ENCODE measurements around the gene PTPRD. TPM values are rescaled to one million over a fixed set of nuclear protein-coding genes. Genes with fewer than 3 reads are reported as not detected.

PTPRD gene
- total and polyA plus RNA-seq, 2 of the 4 experiments (the other 2 are of a cell fraction) = 0.07 to 0.18 TPM

GRCh38 chr9:8643464-8643863, 1969.3 kb downstream of the PTPRD start:
- dilution Hi-C loops (cut with HindIII; ENCODE audit: low sequenced_read_pairs, unreplicated experiment) (no loop called here), in situ Hi-C loops (cut with MboI; ENCODE audit: low sequenced_read_pairs) (no loop called here), intact Hi-C loops (cut with micrococcal nuclease) (no loop called here)
- H2BK20ac ChIP-seq (ENCODE audit: low read depth, low read length) = no peak overlapping the region
- no peak overlapping the region for H3K4ac ChIP-seq (ENCODE audit: low read depth, low read length)
- no peaks in the 10 kb centered on the region for H3K27me3 ChIP-seq (ENCODE audit: control insufficient read depth, insufficient read depth, low read length)
- H3K27ac ChIP-seq (ENCODE audit: insufficient read depth, low read length) = no peak overlapping the region
- H3K4me3 ChIP-seq (ENCODE audit: insufficient read depth, low read depth, low read length) = no peak overlapping the region
- H4K8ac ChIP-seq (ENCODE audit: low read depth in 2 of 2, low read length in 2 of 2) = no peak overlapping the region
- no TSS peak for BruUV-seq (replicated peaks)
- H3K9ac ChIP-seq (ENCODE audit: low read depth, low read length) = no peak overlapping the region
- H3K9me1 ChIP-seq (ENCODE audit: insufficient read depth, low read length) = no peaks in the 10 kb centered on the region
- no peak overlapping the region for H2AFZ ChIP-seq (replicated peaks; ENCODE audit: low read length, poor library complexity)
- H4K5ac ChIP-seq (ENCODE audit: low read depth, low read length) = no peak overlapping the region
- no peaks in the 10 kb centered on the region for H3K4me1 ChIP-seq (ENCODE audit: control insufficient read depth, insufficient read depth, low read length)
- TF ChIP-seq RCOR1 (IDR thresholded peaks at IDR 0.05; ENCODE audit: insufficient replicate concordance, low read length) = no peak
- TF ChIP-seq BHLHE40 (IDR thresholded peaks at IDR 0.05; ENCODE audit: low read depth, low read length) = no peak
- TF ChIP-seq CEBPB (IDR thresholded peaks at IDR 0.05; ENCODE audit: low read depth, low read length) = no peak
- ChIA-PET CTCF (no interaction called here), POLR2A (ENCODE audit: unreplicated experiment) (no interaction called here)
- 62% methylated on average over 2 of the region's 6 CpGs; no CpG with 5 or more reads in 1 of the 2 experiments for WGBS, 2 experiments (ENCODE audit: extremely low coverage in 2 of 2, insufficient read length in 1 of 2)
- H4K91ac ChIP-seq (ENCODE audit: insufficient read depth, low read depth, low read length) = no peak overlapping the region
- no peaks in the 10 kb centered on the region for H3K79me1 ChIP-seq (ENCODE audit: low read depth in 1 of 2, low read length in 2 of 2)
- DNase-seq (no peak), ATAC-seq (ENCODE audit: low read depth) (no peak)
- no peaks in the 10 kb centered on the region for H4K20me1 ChIP-seq (ENCODE audit: insufficient read depth, low read length)
- no peak overlapping the region for H3K14ac ChIP-seq (replicated peaks; ENCODE audit: low read depth, low read length)
- H2BK120ac ChIP-seq (ENCODE audit: low read depth, low read length) = no peak overlapping the region
- no peak overlapping the region for H2BK5ac ChIP-seq (ENCODE audit: low read depth, low read length, poor library complexity, severe bottlenecking)
- H3K36me3 ChIP-seq (ENCODE audit: control insufficient read depth, insufficient read depth, low read length) = no peaks in the 10 kb centered on the region
- H3K4me2 ChIP-seq (ENCODE audit: low read depth, low read length) = no peak overlapping the region
- H2BK15ac ChIP-seq (ENCODE audit: low read depth, low read length) = no peak overlapping the region
- no peak overlapping the region for H3K56ac ChIP-seq (ENCODE audit: extremely low read depth, insufficient read depth, low read length)
- no peak overlapping the region for H2AK9ac ChIP-seq (replicated peaks; ENCODE audit: low read depth, low read length, poor library complexity)
- H3K18ac ChIP-seq (ENCODE audit: low read depth, low read length) = no peak overlapping the region
- no peak overlapping the region for H2AK5ac ChIP-seq (ENCODE audit: low read depth, low read length)
- peaks cover 10% of the 10 kb centered on the region for H3K9me3 ChIP-seq (ENCODE audit: control insufficient read depth, insufficient read depth, low read length)
- H3K23ac ChIP-seq (ENCODE audit: low read depth, low read length) = no peak overlapping the region
